GM18502 (cell line): Measurements from ENCODE around the gene SMYD3.
"Not testable (repeated sequence)": the region's sequence is repeated elsewhere in the genome, so short reads cannot be mapped to it uniquely, and the experiment has no call there.

Experiments used
- ATAC-seq: cut with Tn5 transposase; IDR thresholded peaks from one replicate; pipeline ENCODE4 v1.9.1; 2021; ENCODE audit warnings: mild to moderate bottlenecking; ENCODE audit not compliant: unreplicated experiment, poor library complexity

Gene SMYD3

GRCh38 chr1:245840971-245841370, 666.1 kb downstream of the SMYD3 start:
- no peak for ATAC-seq

GRCh38 chr1:245837718-245838117, 669.4 kb downstream of the SMYD3 start:
- no peak for ATAC-seq

DNA sequence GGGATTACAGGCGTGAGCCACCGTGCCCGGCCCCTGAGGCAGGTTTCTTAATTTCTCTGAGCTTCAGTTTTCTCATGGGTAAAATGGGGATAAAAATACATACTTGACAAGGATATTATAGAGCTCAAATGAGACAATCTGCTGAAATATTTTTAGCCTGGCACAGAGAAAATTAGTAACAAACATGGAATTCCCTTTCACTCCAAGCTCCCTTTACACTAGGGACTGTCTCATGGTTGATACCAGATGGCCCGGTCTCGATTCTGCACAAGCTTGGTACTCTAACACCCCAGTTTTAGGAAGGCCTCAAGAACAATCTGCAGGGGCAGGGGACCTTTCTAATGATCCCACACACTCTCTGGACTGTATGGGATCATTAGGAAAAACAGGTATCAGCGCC, 671.7 kb downstream of the SMYD3 start:
- no peak for ATAC-seq

- no peak for ATAC-seq
These were observed 673.1 kb downstream of the SMYD3 start for GRCh38 chr1:245834002-245834401.

DNA sequence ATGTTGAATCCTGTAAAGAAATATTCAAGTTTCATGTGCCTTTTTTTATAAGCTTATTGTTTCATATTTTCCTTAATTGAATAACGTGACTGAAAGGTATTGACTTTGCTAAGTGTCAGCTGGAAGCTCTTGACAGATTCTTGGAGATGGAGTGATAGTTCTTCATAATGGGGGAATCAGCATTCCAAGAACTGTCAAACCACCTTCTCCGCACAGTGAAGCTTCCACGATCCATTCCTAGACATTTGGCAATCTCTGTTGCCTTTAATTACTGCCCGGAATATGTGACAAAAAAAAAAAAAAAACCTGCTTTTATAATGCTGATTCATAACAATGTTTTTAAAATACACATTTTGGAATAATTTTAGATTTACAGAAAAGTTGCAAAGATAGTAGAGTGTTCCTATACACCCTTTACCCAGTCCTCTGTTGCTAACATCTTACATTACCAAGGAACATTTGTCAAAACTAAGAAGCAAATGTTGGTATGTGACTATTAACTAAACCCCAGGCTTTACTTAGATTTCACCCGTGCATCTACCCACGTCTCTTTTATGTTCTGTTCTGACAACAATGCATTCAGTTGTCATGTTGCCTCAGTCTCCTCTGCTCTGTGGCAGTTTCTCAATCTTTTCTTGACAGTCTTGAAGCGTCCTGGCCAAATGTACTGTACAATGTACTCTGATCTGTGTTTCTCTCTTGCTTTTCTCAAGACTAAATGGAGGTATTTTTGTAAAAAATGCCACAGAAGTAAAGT, 674.1 kb downstream of the SMYD3 start:
- ATAC-seq, result no peak

DNA sequence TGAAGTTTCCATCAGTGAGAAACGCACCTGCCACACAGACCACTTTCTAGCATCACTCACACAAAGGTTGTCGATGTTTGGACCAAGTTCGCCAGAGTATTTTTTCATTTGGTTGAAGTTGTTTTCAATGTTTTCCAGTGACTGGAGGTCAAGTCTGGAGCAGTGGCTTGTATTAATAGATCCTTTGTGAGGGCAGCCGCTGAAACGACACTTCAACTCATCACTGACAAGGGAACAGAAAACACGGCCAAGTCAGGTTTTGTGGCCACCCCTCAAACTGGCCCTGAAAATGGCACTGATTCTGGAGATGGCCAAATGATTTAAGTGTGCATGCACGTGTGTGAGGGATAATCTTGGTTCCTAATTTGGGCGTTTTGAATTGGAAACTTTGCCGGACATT, 675.6 kb downstream of the SMYD3 start:
- no peak for ATAC-seq

GRCh38 chr1:245829826-245830225, 677.3 kb downstream of the SMYD3 start:
- no peak for ATAC-seq

- peak; percentile 84 for ATAC-seq
These were observed 677.9 kb downstream of the SMYD3 start for GRCh38 chr1:245829194-245829593.

- no peak for ATAC-seq
These were observed 679.8 kb downstream of the SMYD3 start for GRCh38 chr1:245827301-245827700.

- no peak for ATAC-seq
These were observed 681.8 kb downstream of the SMYD3 start for GRCh38 chr1:245825128-245825901.

GRCh38 chr1:245823408-245824147, 683.5 kb downstream of the SMYD3 start:
- no peak for ATAC-seq

DNA sequence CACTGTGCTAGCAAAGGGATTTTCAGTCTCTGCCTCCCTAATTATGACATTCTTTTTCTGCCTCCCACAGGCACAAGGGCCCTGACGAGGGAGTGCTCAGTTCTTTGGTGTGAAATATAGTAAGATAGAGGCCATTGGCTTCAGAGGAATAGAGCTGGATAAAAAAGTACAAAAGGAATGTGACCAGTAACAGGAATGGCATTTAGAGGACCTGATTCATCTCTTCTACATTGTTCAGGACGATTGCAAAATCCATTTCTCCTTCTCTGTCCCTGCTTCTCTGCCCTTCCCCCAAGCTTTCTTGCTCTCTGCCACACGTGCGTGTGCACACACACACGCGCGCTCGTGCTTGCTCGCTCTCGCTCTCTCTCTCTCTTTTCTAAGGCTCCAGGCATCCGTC, 684.1 kb downstream of the SMYD3 start:
- no peak for ATAC-seq

DNA sequence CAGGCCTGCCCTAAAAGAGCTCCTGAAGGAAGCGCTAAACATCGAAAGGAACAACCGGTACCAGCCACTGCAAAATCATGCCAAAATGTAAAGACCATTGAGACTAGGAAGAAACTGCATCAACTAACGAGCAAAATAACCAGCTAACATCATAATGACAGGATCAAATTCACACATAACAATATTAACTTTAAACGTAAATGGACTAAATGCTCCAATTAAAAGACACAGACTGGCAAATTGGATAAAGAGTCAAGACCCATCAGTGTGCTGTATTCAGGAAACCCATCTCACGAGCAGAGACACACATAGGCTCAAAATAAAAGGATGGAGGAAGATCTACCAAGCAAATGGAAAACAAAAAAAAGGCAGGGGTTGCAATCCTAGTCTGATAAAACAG, 688.7 kb downstream of the SMYD3 start:
- ATAC-seq, result not testable (repeated sequence)

GRCh38 chr1:245816496-245816895, 690.6 kb downstream of the SMYD3 start:
- not testable (repeated sequence) for ATAC-seq

DNA sequence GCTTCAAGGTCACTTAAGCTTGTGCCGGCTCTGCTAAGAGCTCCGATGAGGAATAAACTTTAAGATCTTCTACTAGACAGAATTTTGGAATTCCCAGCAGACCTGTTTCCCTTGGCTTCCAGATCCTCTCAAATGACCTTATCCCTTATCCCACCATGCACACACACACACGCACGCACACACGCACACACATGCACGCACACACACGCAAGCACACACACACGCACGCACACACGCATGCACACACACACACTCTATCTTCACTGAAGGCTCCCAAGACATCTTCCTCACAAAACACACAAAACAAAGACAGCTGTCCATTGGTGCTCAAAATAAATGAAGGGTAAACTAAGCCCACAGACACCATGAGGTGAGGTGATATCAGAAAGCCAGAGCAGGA, 692.4 kb downstream of the SMYD3 start:
- no peak for ATAC-seq

- ATAC-seq, result no peak
These were observed 694.8 kb downstream of the SMYD3 start for GRCh38 chr1:245812278-245812677.

GRCh38 chr1:245810789-245811337, 696.2 kb downstream of the SMYD3 start:
- no peak for ATAC-seq

DNA sequence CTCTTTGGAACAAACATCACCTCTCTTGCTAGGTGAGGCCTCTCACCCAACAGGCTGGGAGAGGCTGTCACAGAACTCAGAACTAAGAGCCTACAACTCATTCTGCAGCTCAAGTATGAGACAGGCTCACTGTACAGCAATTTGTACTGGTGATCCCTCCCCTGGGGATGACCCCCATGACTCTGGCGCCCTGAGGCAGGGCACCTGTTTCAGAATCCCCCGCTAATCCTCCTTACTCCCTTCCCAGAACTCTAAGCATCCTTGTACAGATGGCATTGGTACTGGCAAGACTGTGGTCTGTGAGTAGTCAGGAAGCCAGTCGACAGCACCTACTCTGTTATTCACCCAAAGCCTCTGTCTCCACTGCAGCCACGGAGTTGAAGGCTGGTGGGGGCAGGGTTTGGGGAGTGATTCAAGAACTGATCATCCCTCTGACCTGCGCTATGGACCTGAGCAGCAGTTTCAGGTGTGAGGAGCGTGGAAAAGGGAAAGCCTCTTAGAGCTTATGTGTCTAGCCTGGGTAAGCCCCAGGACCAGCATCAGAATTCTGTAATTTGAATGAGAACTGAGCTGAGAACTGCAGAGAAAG, 696.8 kb downstream of the SMYD3 start:
- ATAC-seq, result no peak

DNA sequence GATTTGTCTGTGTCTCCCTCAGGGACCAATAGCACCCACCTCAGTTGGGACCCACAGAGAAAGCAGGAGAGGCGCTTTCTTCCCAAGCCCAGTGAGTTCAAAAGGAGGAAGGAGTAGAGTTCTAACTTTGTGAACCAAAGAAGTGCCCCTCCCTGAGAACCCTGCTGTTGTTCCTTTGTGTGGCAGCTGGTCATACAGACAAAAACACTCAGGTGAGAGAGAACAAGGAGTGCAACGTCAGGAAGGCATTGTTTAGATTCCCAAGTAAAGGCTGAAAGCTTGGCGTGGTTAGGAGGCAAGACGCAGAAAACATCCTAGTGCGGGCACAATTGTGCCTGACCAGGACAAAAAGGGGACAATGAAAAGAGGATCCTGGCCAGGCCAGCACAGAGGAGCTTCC, 697.7 kb downstream of the SMYD3 start:
- no peak for ATAC-seq

DNA sequence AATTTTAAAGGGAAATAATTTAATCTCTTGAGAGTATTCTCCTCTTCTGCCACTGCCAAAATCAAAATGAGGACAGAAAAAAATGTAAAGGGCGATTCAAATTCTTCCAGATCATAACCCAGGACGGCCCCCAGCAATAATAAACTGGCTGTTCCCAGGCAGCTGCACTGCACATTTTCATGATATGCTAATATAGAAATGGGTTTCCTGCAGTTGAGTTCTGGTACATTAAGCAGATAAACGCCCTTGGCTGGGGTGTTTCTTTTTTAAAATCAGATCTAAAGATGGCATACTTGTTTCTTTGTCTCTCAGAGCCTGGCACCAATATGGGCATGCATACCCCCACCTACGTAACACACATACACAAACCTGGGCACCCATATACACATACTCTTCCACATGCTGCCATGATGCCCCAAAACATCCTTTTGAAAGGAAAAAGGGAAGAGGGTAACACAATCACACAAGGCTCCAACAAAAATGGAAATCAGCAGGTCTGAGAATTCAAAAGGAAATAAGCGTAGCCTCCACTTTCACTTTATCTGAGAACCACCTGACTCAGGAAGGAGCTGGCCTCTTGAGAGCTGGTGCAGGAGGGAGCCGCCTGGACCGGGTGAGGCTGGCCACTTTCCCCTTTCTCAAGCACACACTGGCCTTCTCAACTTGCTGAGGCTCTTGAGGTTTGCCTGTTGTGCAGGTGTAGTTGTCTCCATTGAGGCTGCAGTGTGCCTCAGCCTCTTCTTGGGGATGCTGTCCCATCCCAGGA, 698.9 kb downstream of the SMYD3 start:
- ATAC-seq, result no peak
